ENCODE data around the gene XXYLT1.
"Not testable (repeated sequence)": the region's sequence is repeated elsewhere in the genome, so short reads cannot be mapped to it uniquely, and the experiment has no call there.

The XXYLT1 gene

GRCh38 chr3:195058336-195059005 is 212.5 kb downstream of the XXYLT1 start:
- no peak for DNase-seq

GRCh38 chr3:195057716-195058115 is 213.2 kb downstream of the XXYLT1 start:
- DNase-seq, result no peak

- DNase-seq, result no peak
Measured at GRCh38 chr3:195056506-195056905, 214.5 kb downstream of the XXYLT1 start.

DNA sequence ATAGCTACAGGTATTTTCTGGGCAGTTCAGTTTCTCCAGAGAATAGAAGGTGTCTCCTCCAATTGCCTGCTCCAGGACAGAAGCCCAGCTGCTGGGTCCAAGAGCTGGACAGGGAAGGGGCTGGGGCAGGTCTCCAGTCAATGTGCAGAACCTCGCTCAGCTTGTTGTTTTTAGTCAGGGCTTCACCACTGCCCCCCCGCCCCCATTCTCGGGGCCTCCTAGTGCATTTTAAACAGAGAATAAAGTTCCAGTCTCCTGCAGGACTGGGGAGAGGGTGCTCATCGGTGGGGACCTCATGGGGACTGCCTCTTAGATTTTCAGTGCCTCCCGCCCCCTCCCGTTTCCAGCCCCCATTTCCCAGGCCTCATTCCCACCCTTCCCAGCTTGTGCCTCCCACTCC is 216.6 kb downstream of the XXYLT1 start:
- DNase-seq, result no peak

DNA sequence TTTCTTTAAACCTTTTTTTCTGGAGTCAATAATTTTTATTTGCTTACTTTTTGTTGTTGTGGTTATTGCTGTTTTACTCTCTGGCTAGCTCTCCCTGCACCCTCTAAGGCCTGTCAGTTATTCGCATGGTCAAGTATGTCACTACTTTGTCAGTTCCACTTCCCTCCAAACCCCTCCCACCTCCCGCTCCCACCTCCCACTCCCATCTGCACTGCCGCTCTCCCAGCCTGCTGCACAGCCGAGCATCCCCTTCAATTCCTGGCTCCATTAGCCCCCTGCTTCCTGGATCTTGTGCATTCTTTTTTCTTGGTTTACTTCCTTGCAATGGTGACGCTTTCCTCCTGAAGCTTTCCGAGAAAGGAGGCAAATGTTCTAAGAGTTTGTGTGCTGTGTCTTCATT is 218.0 kb downstream of the XXYLT1 start:
- DNase-seq, result no peak

- DNase-seq, result not testable (repeated sequence)
Measured at GRCh38 chr3:195050296-195050695, 220.7 kb downstream of the XXYLT1 start.

DNA sequence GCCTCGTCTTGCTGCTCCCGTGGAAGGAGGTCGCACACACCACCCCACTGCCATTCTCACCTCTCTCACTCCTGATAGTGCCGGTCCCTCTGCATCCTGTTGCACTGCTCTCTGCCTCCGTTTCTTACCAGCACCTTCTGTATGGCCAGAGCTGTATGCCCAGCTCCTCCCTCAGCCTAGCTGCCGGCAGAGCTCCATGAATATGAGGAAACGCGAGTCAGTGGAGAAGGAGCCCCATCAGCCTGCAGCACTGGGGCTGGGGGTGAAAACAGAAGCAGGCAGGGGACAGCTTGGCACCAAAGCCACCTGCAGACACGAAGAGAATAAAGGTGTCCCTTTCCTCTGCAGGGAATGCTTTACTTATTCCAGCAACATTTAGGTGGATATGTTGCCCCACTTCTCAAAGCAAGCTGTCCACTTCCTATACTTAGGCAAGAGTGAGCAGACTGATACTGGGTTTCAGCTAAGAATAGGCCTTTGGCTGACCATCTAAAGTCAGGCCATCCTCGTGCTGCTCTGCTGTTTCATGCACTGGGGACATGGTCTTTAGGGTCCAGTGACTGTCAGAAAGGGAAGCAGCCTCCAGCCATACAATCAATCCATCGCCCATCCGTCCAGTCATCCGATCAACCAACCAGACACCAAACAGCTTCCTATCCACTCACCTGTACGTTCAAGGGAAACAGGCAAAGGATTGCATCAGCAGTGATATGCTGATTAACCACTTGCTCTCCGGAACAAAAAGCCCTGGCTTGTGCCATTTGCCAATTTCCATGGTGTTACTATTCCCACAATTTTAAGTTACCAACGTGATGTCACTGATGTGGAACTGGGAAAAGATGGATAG is 222.7 kb downstream of the XXYLT1 start:
- no peak for DNase-seq

- no peak for DNase-seq
Measured at GRCh38 chr3:195047536-195047935, 223.4 kb downstream of the XXYLT1 start.

GRCh38 chr3:195046441-195046840 is 224.5 kb downstream of the XXYLT1 start:
- DNase-seq, result no peak

DNA sequence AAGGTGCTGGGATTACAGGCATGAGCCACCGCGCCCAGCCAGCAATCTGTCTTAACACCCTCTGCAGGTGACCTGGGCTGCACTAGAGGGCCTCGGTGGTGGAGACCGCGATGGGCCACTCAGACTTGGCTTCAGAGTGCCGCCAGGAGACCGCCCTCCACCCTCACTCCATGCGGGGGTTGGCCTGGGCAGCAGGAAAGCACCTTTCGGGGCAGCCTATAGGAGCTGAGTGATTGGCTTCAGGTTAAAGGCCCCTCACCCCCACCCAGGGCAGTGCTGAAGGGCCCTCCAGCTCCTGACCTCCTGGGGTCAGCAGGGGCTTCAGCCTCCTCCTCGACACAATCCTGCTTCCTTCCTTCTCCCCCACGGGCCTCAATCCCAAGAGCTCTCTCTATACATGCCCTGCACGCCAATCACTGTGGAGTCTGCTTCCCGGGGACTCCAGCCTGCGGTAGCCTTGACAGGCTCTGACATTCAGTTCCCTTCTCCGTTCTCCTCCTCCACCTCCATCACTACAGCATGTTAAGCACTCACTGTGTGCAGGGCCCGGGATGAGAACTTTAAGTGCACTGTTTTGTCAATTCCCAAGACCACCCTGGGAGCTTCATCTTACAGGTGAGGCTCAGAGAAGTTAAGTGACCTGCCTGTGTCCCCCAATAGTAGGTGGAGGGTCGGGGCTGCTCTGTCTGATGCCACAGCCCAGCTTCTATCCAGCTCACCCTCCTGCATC is 225.3 kb downstream of the XXYLT1 start:
- no peak for DNase-seq

DNA sequence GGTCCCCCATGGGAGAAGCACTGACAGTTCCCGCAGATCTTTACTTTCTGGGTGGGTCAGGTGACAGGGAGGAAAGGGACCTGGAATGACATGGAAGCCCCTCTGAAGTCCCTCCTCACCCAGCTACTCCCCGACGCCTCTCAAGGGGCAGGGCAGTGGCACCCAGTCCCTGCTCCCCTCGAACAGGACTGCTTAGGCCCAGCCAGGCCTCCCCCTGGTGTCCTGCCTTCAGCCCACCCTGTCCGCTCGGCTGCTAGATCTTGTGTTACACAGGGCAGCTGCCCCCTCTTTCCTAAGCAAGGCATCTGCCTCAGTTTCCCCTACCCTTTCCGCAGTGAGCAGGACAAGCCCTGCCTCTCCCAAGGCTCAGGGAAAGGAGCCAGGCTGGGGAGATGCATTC is 226.5 kb downstream of the XXYLT1 start:
- no peak for DNase-seq

DNA sequence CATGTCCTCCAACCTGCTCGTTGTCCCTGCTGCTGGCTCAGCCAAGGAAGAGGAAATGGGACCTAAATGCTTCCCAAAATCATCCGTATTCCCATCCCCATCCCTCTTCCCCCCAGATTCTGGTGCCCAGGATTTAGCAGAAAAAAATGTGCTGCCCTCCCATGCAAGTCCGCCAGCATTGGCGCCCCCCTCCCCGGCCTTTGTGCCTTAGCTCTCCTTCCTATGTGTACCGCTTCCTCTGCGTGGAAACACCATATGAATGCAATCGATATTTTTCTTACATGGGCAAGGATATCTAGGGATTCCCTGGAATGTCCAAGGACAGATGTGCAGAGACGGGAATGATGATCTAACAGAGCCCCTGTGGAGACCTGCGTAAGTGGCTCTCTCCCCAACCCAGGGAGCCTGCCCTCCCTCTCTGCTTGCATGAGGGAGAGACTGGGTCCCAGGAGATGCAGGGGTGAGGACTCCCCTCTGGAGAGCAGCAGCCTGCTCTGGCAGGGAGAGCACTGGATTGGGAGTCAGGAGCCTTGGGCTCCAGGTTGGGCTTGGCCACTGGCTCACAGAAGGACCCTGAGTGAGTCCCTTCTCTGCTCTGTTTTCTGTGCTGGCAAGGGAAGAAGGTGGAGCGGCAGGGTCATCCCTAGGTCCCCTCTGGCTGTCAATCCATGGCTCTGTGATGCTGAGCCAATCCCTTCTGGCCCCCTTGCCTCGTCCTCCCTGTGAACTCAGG is 227.2 kb downstream of the XXYLT1 start:
- DNase-seq, result no peak

GRCh38 chr3:195042743-195043606 is 228.0 kb downstream of the XXYLT1 start:
- DNase-seq, result no peak

DNA sequence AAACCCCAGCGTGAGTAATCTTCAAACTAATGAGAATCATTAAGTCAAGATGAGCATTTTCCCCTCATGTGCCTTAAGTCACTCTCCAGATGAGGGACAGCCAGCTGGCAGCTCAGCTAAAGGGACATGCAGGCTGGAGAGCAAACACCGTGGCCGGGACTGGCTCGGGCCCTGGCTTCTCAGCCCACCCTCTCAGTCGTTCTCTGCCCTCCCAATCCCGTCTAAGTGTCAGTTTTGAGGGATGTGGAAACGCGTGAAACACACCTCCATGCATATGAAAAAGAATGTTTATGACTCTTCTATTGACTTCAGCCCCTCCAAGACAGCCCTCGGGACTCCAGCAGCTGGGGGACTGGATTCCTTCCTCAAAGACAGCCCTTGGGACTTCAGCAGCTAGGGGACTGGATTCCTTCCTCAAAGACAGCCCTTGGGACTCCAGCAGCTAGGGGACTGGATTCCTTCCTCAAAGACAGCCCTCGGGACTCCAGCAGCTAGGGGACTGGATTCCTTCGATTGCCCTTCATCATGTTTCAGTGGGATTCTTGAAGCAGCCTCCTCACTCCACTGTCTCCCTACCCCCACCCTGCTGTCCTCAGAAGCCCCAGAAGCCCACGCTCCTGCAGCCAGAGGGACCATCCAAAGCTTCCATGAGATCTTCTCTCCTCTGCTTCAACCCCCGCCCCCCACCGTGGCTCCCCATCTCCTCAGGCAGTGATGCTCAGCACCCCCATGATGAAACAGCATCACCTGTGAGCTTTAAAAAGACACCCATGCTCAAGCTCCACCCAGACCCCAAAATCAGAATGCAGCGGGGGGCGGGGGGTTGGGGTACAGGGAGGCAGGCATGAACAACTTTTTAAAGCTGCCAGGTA is 228.9 kb downstream of the XXYLT1 start:
- DNase-seq, result no peak

DNA sequence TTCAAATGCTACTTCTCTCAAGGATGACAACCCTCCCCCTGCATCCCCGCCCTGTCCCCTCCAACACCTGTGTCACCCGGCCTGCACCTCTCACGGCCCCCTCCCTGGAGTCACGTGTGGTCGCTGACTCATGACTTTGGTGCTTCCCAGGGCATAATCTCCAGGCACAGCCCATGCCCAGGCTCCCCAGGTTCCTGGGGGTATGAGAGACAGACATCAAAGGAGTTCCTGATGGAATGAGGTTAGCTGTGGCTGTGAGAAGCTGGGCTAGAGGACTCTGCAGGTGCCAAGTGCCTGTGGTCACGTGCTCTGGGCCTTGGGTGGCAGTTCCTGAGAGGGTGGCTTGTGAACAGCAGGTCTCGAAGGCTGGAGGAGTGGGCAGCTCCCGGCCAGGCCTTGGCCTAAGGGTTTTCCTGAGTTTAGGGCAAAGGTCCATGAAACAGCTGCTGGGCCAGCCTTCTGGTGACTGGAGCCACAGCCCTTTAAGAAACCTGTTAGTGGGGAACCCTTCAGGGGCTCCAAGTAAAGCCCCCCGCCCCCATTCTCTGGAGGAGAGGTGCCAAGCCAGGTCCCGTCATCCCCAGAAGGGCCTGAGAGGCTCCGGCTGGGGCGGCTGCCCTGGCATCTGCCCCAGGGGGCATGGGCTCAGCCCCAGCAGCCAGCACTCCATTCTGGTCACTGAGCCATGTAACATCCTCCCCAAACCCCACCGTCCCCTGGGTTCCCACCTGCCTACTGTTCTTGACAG is 230.0 kb downstream of the XXYLT1 start:
- no peak for DNase-seq

DNA sequence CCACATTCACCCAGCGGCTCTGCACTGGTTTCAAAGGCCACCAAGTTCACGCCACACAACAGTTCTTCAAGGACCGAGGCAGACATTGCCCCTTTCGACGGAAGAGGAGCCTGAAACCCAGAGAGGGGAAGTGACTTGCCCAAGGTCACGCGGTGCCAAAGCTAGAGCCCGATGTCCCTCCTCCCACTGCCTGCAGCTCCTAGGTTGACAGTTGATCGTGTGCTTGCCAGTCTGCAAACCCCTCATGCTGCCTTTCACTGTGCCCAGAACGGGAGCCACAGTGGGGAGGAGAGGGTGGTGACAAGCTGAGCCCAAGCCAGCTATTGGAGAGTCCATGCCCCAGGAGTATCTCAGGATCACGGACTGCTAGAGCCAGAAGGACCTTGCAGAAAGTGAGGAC is 230.9 kb downstream of the XXYLT1 start:
- no peak for DNase-seq

- DNase-seq, result no peak
Measured at GRCh38 chr3:195039180-195039843, 231.6 kb downstream of the XXYLT1 start.

DNA sequence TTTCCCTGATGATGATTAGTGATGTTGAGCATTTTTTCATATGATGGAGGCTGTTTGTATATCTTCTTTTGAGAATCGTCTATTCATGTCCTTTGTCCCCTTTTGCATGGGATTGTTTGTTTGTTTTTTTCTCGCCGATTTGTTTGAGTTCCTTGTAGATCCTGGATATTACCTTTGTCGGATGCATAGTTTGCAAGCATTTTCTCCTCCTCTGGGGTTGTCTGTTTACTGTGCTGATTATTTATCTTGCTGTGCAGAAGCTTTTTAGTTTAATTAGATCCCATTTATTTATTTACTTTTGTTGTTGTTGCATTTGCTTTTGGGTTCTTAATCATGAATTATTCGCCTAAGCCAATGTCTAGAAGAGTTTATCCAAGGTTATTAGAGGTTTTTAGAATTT is 232.8 kb downstream of the XXYLT1 start:
- DNase-seq, result no peak

DNA sequence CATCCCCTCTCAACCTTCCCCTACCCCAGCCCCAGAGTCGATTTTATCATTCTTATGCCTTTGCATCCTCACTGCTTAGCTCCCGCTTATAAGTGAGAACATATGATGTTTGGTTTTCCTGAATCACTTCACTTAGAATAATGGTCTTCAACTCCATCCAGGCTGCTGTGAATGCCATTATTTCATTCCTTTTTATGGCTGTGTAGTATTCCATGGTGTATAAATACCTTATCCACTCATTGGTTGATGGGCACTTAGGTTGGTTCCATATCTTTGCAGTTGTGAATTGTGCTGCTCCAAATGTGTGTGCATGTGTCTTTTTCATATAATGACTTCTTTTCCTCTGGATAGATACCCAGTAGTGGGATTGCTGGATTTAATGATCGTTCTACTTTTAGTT is 233.4 kb downstream of the XXYLT1 start:
- DNase-seq, result not testable (repeated sequence)

DNA sequence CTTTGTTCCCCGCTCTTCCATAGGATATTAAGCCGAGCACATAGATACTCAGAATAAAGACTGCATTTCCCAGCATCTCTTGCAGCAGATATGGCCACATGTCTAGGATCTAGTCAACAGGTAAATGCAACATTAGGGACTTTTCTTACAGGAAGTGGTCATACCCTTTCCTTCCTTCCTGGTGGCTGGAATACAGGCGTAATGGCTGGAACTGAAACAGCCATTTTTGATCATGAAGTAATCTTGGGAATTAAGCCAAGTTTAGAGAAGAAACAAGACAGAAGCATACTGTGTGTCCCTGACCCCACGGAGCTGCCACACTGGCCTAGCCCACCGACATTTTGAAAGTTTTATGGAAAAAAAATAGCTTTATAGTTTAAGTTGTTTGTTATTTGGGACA is 234.0 kb downstream of the XXYLT1 start:
- DNase-seq, result no peak

Data from activated CD4-positive, alpha-beta T cell treated with anti-CD3 and anti-CD28 coated beads, Interleukin-2, Interleukin-6, amounts not matched to agents 100 ng/mL and 50 ng/mL, durations not matched to agents 16 hours and 8 hours (primary cell).